GM12891 (cell line): ENCODE results near the gene SATB2.

Experiments used
- POLR2A ChIP-seq: IDR thresholded peaks from 2 replicates; pipeline ENCODE4 v1.6.1; 2011; ENCODE audit warnings: low read depth, low read length, control low read depth
- POLR2AphosphoS5 ChIP-seq: IDR thresholded peaks from 2 replicates; pipeline ENCODE4 v1.6.1; 2011; ENCODE audit warnings: low read depth, low read length, control low read depth
- POU2F2 ChIP-seq: IDR thresholded peaks from 2 replicates; pipeline ENCODE4 v1.6.1; 2011; ENCODE audit warnings: low read depth, mild to moderate bottlenecking, control low read depth, low read length, moderate library complexity
- SPI1 ChIP-seq: IDR thresholded peaks from 2 replicates; pipeline ENCODE4 v1.6.1; 2011; ENCODE audit warnings: low read depth, low read length, control low read depth
- TAF1 ChIP-seq: IDR thresholded peaks from 2 replicates; pipeline ENCODE4 v1.6.1; 2011; ENCODE audit warnings: low read depth, low read length, control low read depth

DNA sequence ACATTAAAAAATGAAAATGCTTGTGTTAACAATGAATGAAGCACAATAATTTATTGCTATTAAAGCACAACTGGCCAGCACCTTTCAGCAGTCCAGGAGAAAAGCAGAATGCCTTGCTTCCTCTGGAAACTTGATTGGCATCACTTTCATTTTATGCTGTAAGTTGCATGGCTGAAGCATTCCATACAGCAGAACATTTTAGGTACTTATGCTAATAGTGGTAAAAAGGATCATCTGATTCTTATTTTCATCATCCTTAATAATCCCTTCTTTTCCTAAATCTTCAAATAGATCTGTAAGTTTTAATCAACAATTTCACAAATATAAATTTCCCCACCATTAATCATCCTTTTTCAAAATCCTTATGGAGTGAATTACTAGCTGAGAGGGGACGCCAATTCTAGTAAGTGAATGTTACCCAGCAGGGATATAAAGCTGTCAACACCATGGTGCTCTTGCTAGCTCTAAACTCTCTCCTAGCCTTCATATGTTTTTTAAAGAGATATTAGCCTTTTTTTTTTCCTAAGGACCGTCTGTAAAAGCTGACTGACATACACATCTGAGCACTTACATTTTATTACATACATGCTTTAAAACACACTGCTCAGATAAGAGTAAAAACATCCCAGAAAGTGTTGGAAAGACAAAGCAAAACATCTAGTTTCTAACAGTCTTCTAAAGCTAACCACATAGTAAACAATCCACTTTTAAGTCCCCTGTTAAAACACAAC lies 5.3 kb downstream of the SATB2 start:
- TF ChIP-seq POLR2AphosphoS5 = no peak
- no peak for TF ChIP-seq TAF1
- no peak for TF ChIP-seq POLR2A
- no peak for TF ChIP-seq SPI1
- TF ChIP-seq POU2F2 = no peak
